Sigmoid colon (tissue), 7 donors: ENCODE data around the gene GPRC5B. TPM values are rescaled to one million over a fixed set of nuclear protein-coding genes. Genes with fewer than 3 reads are reported as not detected.
A peak's percentile ranks its signal among the peaks of the same experiment; 100 is the strongest.

Experiments used
- DNase-seq: peaks from one replicate; pipeline ENCODE4 v3.0.0-alpha.2; 2019
- H3K27ac ChIP-seq, 4 donors: fragments of 200-600 bp; sonication (generic); one replicate each; pipeline ENCODE4 v1.5.1; 2016 to 2019; ENCODE audit warnings: mild to moderate bottlenecking in 1 of 4
- H3K27me3 ChIP-seq, 3 donors: fragments of 200-600 bp; sonication (generic); one replicate each; pipeline ENCODE4 v1.5.1; 2019; ENCODE audit warnings: mild to moderate bottlenecking in 1 of 3
- H3K36me3 ChIP-seq, 4 donors: fragments of 200-600 bp; sonication (generic); one replicate each; pipeline ENCODE4 v1.5.1; 2016 to 2019
- H3K4me1 ChIP-seq, 4 donors: fragments of 200-600 bp; sonication (generic); one replicate each; pipeline ENCODE4 v1.5.1; 2017 to 2019
- H3K4me3 ChIP-seq, 4 donors: fragments of 200-600 bp; sonication (generic); one replicate each; pipeline ENCODE4 v1.5.1; 2017 to 2019; ENCODE audit warnings: mild to moderate bottlenecking in 2 of 4, moderate library complexity in 1 of 4
- H3K9me3 ChIP-seq, 4 donors: fragments of 200-600 bp in 3 of 4; sonication (generic) in 3 of 4; one replicate each; pipeline versions ENCODE4 v1.5.1 to v1.6.1; 2013 to 2019
- CTCF ChIP-seq, 4 experiments: fragments of 450-650 bp in 3 of 4; fragments of 200-600 bp in 1 of 4; IDR thresholded peaks; one replicate each; pipeline ENCODE4 v1.5.1; 2016 to 2019; ENCODE audit warnings: antibody characterized with exemption in 4 of 4, mild to moderate bottlenecking in 3 of 4, moderate library complexity in 2 of 4
- EP300 ChIP-seq, 4 donors: sonication (generic); formaldehyde crosslinking; IDR thresholded peaks; one replicate each; pipeline ENCODE4 v1.6.1; 2017; ENCODE audit warnings: antibody characterized with exemption in 4 of 4
- POLR2A ChIP-seq, 2 donors: fragments of 450-650 bp; IDR thresholded peaks; one replicate each; pipeline ENCODE4 v1.6.1; 2016; ENCODE audit warnings: antibody characterized with exemption in 2 of 2, mild to moderate bottlenecking in 2 of 2, moderate library complexity in 2 of 2
- POLR2AphosphoS5 ChIP-seq, 4 donors: sonication (generic); formaldehyde crosslinking; IDR thresholded peaks; one replicate each; pipeline ENCODE4 v1.6.1; 2017; ENCODE audit warnings: antibody characterized with exemption in 4 of 4
- WGBS, 2 donors: extraction: QIAGEN DNeasy Blood & Tissue Kit; methylation state at CpG; one replicate each; pipeline ENCODE4 v1.1.7; 2013; 5-methylcytosine and 5-hydroxymethylcytosine counted together
- intact Hi-C: fragments of 100-400 bp; cut with DNase I; formaldehyde crosslinking; loops from one replicate; pipeline ENCODE4 v1.15.1; 2023
- polyA plus RNA-seq, 3 donors: library from polyadenylated mRNA; stranded (reverse); fragments of 200-250 nt; gene quantifications; one replicate each; pipeline ENCODE4 v1.2.3, GENCODE V29; 2013
- total RNA-seq, 4 donors: library from RNA; depleted of rRNA; stranded (reverse); fragments of >200 nt; gene quantifications; one replicate each; pipeline ENCODE4 v1.1.0, GENCODE V29; 2016
- donor health status: healthy with polysubstance abuse.
- donor health status: Bipolar disorder and iron deficiency.
- donor health status: healthy.

Gene GPRC5B
- total and polyA plus RNA-seq, 7 donors: 1.6 to 20.6 (median 8.4) TPM

GRCh38 chr16:19882646-19883045 lies 2.0 kb downstream of the GPRC5B start:
- Histone ChIP-seq H3K27ac (peak overlapping the region in 3 of 4 donors; percentile 15 to 60 (median 57)), H3K4me1 (peaks cover 0 to 31% (median 30%) of the 10 kb centered on the region in 4 donors), H3K27me3 (peaks cover 8 to 30% (median 29%) of the 10 kb centered on the region in 3 donors), H3K9me3 (no peaks in the 10 kb centered on the region), H3K4me3 (peak overlapping the region in 2 of 4 donors; percentile 52 to 67), H3K36me3 (no peaks in the 10 kb centered on the region)
- WGBS, 2 donors: 50 to 88% methylated on average over 3 of the region's 3 CpGs
- DNase-seq: no peak
- TF ChIP-seq CTCF (IDR thresholded peaks at IDR 0.05) (no peak), POLR2A (IDR thresholded peaks at IDR 0.05) (no peak), POLR2AphosphoS5 (IDR thresholded peaks at IDR 0.05) (no peak), EP300 (IDR thresholded peaks at IDR 0.05) (no peak)
- intact Hi-C loops: loop anchor here (2.0 kb wide), 1 partner anchor 166 kb away; no protein-coding TSS in a partner anchor

- Histone ChIP-seq H3K27ac (peak overlapping the region in 2 of 4 donors; percentile 57 to 60), H3K9me3 (no peaks in the 10 kb centered on the region), H3K4me3 (peak overlapping the region in 1 of 4 donors; percentile 52), H3K4me1 (peaks cover 0 to 31% (median 30%) of the 10 kb centered on the region in 4 donors), H3K36me3 (no peaks in the 10 kb centered on the region), H3K27me3 (peaks cover 8 to 30% (median 29%) of the 10 kb centered on the region in 3 donors)
- no peak for DNase-seq
- intact Hi-C loops: loop anchor here (2.0 kb wide), 1 partner anchor 165 kb away; no protein-coding TSS in a partner anchor
- TF ChIP-seq EP300 (IDR thresholded peaks at IDR 0.05) (no peak), CTCF (IDR thresholded peaks at IDR 0.05) (no peak), POLR2AphosphoS5 (IDR thresholded peaks at IDR 0.05) (no peak), POLR2A (IDR thresholded peaks at IDR 0.05) (no peak)
- WGBS, 2 donors: 62 to 79% methylated on average over 9 of the region's 9 CpGs
Measured at GRCh38 chr16:19882186-19882585, 2.5 kb downstream of the GPRC5B start.

DNA sequence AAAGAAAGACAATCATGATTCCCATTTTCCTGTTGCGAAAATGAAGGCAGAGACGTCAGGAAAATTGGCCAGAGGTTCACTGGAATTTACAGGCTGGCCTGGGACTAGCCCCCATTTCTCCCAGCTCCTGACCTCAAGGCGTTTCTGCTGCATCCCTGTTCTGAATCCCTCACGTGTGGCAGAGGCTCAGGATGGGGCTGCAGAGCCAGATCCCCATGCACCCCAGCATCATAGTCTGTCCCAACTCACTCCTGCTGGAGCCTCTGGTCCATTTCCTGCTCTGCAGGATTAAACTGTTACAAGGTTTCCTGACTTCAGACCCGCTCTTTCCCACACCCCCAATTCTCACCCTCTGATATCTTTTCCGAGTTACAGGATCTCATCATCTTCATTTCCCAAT lies 2.9 kb downstream of the GPRC5B start:
- intact Hi-C loops: loop anchor here (2.0 kb wide), 1 partner anchor 165 kb away; no protein-coding TSS in a partner anchor
- Histone ChIP-seq H3K4me3 (no peak overlapping the region), H3K36me3 (no peaks in the 10 kb centered on the region), H3K4me1 (peaks cover 0 to 31% (median 30%) of the 10 kb centered on the region in 4 donors), H3K27me3 (peaks cover 8 to 30% (median 29%) of the 10 kb centered on the region in 3 donors), H3K9me3 (no peaks in the 10 kb centered on the region), H3K27ac (peak overlapping the region in 1 of 4 donors; percentile 60)
- TF ChIP-seq EP300 (IDR thresholded peaks at IDR 0.05) (no peak), POLR2A (IDR thresholded peaks at IDR 0.05) (no peak), CTCF (IDR thresholded peaks at IDR 0.05) (no peak), POLR2AphosphoS5 (IDR thresholded peaks at IDR 0.05) (no peak)
- no peak for DNase-seq
- 68 to 79% methylated on average over 6 of the region's 6 CpGs for WGBS, 2 donors

DNA sequence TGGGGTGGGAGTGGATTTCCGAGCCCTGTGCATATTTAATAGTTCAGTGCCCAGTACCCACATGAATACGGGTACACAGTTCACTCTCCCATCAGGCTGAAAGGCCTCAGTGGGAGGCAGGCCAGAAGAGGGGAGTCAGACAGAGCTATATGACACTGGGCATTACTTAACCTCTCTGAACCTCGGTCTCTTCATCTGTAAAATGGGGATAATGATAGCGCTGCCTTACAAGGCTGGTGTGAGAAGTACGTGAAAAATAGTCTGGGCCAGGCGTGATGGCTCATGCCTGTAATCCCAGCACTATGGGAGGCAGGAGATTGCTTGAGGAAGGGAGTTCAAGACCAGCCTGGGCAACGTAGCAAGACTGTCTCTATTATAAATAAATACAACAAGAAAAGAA lies 3.6 kb downstream of the GPRC5B start:
- no peaks in the 10 kb centered on the region for H3K36me3 ChIP-seq
- H3K4me3 ChIP-seq: no peak overlapping the region
- DNase-seq: no peak
- no peak overlapping the region for H3K27ac ChIP-seq
- TF ChIP-seq EP300 (IDR thresholded peaks at IDR 0.05) (no peak), POLR2A (IDR thresholded peaks at IDR 0.05) (no peak), CTCF (IDR thresholded peaks at IDR 0.05) (no peak), POLR2AphosphoS5 (IDR thresholded peaks at IDR 0.05) (no peak)
- intact Hi-C loops: no loop called here
- H3K27me3 ChIP-seq: peaks cover 8 to 30% (median 27%) of the 10 kb centered on the region in 3 donors
- H3K9me3 ChIP-seq: no peaks in the 10 kb centered on the region
- 92 to 95% methylated on average over 7 of the region's 7 CpGs for WGBS, 2 donors
- peaks cover 0 to 29% (median 26%) of the 10 kb centered on the region in 4 donors for H3K4me1 ChIP-seq
